ENCODE data around the gene UQCC5. TPM values are rescaled to one million over a fixed set of nuclear protein-coding genes. Genes with fewer than 3 reads are reported as not detected.

UQCC5 gene
- total and polyA plus RNA-seq, 10 donors = 2.7 to 41.5 (median 12.0) TPM

DNA sequence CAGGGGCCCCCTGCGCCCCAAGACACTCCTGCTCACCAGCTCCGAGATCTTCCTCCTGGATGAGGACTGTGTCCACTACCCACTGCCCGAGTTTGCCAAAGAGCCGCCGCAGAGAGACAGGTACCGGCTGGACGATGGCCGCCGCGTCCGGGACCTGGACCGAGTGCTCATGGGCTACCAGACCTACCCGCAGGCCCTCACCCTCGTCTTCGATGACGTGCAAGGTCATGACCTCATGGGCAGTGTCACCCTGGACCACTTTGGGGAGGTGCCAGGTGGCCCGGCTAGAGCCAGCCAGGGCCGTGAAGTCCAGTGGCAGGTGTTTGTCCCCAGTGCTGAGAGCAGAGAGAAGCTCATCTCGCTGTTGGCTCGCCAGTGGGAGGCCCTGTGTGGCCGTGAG, 44.3 kb upstream of the UQCC5 start:
- Histone ChIP-seq H3K27me3 (replicated peaks in 1 of 7) (peaks cover 0 to 11% (median 0%) of the 10 kb centered on the region in 7 donors), H3K27ac (peak overlapping the region in 5 of 8 donors; percentile 76 to 82 (median 80)), H3K9me3 (no peaks in the 10 kb centered on the region), H3K4me3 (no peak overlapping the region), H3K4me1 (peaks cover 18 to 90% (median 52%) of the 10 kb centered on the region in 6 donors), H3K36me3 (peaks cover 0 to 69% (median 57%) of the 10 kb centered on the region in 6 donors)
- no peak for DNase-seq
- intact Hi-C loops (cut with DNase I; ENCODE audit: low total_unique reads) = no loop called here
- 91 to 95% (median 95%) methylated on average over 16 to 21 of the region's 21 CpGs for WGBS, 5 donors
- TF ChIP-seq, protein P1, sequence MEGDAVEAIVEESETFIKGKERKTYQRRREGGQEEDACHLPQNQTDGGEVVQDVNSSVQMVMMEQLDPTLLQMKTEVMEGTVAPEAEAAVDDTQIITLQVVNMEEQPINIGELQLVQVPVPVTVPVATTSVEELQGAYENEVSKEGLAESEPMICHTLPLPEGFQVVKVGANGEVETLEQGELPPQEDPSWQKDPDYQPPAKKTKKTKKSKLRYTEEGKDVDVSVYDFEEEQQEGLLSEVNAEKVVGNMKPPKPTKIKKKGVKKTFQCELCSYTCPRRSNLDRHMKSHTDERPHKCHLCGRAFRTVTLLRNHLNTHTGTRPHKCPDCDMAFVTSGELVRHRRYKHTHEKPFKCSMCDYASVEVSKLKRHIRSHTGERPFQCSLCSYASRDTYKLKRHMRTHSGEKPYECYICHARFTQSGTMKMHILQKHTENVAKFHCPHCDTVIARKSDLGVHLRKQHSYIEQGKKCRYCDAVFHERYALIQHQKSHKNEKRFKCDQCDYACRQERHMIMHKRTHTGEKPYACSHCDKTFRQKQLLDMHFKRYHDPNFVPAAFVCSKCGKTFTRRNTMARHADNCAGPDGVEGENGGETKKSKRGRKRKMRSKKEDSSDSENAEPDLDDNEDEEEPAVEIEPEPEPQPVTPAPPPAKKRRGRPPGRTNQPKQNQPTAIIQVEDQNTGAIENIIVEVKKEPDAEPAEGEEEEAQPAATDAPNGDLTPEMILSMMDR (IDR thresholded peaks at IDR 0.05 in 8 of 11, conservative IDR thresholded peaks at IDR 0.05 in 3 of 11) = no peak
- TF ChIP-seq POLR2AphosphoS5 (IDR thresholded peaks at IDR 0.05) (peak in 1 of 3 donors; percentile 37), POLR2A (IDR thresholded peaks at IDR 0.05) (no peak)

DNA sequence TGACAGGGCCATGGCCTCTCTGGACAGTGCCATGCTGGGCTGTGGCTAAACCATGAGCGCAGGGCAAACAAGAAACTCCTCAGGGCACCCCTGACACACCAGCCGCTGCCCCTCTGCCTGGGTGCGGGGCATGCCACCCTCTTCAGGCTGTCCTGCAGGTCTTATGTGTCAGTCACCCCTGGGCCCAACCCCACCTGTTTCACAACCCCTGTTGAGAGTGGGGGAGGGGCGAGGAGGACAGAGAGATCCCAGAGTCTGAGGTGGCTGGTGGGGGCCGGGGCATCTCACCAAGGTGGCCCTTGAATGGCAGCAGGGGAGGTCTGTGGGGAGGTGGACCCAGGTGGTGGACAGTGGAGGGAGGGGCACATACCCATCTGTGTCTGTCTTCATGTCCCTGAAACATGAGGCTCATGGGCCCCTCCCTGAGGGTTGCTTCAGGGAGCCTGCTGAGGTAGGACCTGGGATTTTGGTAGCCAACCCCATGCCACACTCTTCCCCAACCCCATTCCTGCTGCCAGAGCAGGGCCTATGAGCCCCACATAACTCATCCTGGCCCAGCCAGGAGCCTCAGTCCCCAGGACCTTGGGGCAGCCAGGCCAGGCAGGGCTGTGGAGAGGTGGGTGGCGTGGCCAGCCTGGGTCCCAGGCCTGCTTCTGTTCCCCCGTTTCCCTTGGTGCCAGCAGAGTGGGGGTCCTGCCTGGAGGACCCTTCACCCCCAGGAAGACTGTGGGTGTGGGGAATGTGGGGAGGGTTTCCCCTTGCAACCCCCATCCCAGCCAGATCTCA, 43.0 kb upstream of the UQCC5 start:
- Histone ChIP-seq H3K4me3 (no peak overlapping the region), H3K27ac (peak overlapping the region in 1 of 8 donors; percentile 88), H3K27me3 (replicated peaks in 1 of 7) (peaks cover 0 to 11% (median 0%) of the 10 kb centered on the region in 7 donors), H3K9me3 (no peaks in the 10 kb centered on the region), H3K36me3 (peaks cover 0 to 60% (median 43%) of the 10 kb centered on the region in 6 donors), H3K4me1 (peaks cover 20 to 99% (median 61%) of the 10 kb centered on the region in 6 donors)
- intact Hi-C loops (cut with DNase I; ENCODE audit: low total_unique reads) = no loop called here
- TF ChIP-seq, protein P1 (IDR thresholded peaks at IDR 0.05 in 8 of 11, conservative IDR thresholded peaks at IDR 0.05 in 3 of 11) = no peak
- no peak for TF ChIP-seq POLR2A (IDR thresholded peaks at IDR 0.05)
- TF ChIP-seq POLR2AphosphoS5 (IDR thresholded peaks at IDR 0.05) = no peak
- no peak for DNase-seq
- 93 to 98% (median 95%) methylated on average over 3 to 7 of the region's 7 CpGs for WGBS, 5 donors

DNA sequence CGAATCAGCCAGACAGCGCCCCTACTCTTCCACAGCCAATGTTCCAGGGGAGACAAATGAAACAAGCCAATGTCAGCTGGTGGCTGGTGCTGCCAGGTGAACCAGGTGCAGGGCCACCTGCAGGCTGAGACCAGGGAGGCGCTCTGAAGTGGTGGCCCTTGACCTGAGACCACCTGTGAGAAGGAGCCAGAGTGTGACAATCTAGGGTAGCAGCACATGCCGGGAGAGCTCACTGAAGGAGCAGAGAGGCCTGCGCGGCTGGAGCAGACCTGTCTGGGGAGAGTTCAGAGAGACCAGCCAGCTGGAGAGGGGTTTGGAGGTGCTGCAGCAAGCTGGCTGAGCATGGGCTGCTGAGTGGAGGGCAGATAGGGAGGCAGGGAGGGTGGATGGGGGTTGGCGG, 42.0 kb upstream of the UQCC5 start:
- no peak for TF ChIP-seq POLR2A (IDR thresholded peaks at IDR 0.05)
- TF ChIP-seq, protein P1 (IDR thresholded peaks at IDR 0.05 in 8 of 11, conservative IDR thresholded peaks at IDR 0.05 in 3 of 11) = no peak
- TF ChIP-seq POLR2AphosphoS5 (IDR thresholded peaks at IDR 0.05) = no peak
- Histone ChIP-seq H3K36me3 (peaks cover 0 to 55% (median 33%) of the 10 kb centered on the region in 6 donors), H3K27me3 (replicated peaks in 1 of 7) (peaks cover 0 to 11% (median 0%) of the 10 kb centered on the region in 7 donors), H3K4me1 (peaks cover 29 to 99% (median 71%) of the 10 kb centered on the region in 6 donors), H3K4me3 (peak overlapping the region in 1 of 8 donors; percentile 73), H3K27ac (peak overlapping the region in 5 of 8 donors; percentile 83 to 88 (median 86)), H3K9me3 (no peaks in the 10 kb centered on the region)
- no peak for DNase-seq
- intact Hi-C loops (cut with DNase I; ENCODE audit: low total_unique reads) = no loop called here
- 77 to 86% (median 81%) methylated on average over 7 of the region's 7 CpGs for WGBS, 5 donors

DNA sequence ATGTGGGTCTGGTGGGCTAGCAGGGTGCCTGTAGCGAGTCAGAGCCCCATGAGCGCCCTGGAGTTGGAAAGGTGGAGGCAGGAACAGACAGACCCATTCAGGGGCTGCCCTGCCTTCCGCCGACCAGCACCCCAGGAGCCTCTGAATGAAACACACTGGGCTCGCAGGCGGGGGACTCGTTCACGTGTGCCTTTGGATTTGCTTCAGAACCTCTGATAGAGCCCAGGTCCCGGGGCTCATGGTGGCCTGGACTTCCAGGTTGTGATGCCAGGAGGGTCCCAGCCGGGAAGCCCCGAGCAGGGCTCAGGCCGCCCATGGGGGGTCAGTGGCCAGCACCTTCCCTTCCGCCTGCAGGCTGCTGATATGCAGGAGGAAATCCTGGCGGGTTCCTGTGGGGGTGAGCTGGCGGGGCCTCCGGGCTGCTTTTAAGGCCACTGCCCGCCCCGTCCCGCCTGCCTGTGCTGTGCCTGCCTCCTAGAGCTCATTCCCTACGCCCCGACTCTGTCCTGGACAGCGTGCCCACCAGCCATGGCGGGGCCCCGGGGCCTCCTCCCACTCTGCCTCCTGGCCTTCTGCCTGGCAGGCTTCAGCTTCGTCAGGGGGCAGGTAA, 41.4 kb upstream of the UQCC5 start, which contains the start of gene STAB1:
Gene STAB1 (plus strand): TSS at position 453 of the 610 bp plus-strand sequence. CDS start 76 bp downstream, at position 529.
- peak; percentile 88 for DNase-seq
- peaks cover 0 to 11% (median 0%) of the 10 kb centered on the region in 7 donors for H3K27me3 ChIP-seq (replicated peaks in 1 of 7)
- no peaks in the 10 kb centered on the region for H3K9me3 ChIP-seq
- TF ChIP-seq POLR2AphosphoS5 (IDR thresholded peaks at IDR 0.05) (peak; percentile 84 to 91 (median 89)), POLR2A (IDR thresholded peaks at IDR 0.05) (no peak)
- TF ChIP-seq, protein P1 (IDR thresholded peaks at IDR 0.05 in 8 of 11, conservative IDR thresholded peaks at IDR 0.05 in 3 of 11) = no peak
- H3K4me1 ChIP-seq = peaks cover 26 to 97% (median 69%) of the 10 kb centered on the region in 6 donors
- peak within 1 kb of the TSS; percentile 5 to 88 (median 84) for H3K27ac ChIP-seq
- H3K36me3 ChIP-seq = peaks cover 0 to 50% (median 28%) of the 10 kb centered on the region in 6 donors
- intact Hi-C loops (cut with DNase I; ENCODE audit: low total_unique reads) = no loop called here
- WGBS, 5 donors = 19 to 36% (median 23%) methylated on average over 13 to 25 of the region's 25 CpGs
- peak within 1 kb of the TSS; percentile 37 to 73 (median 54) for H3K4me3 ChIP-seq

Measured in spleen (tissue), 11 donors.